ENCODE results near the gene MARF1.

- TF ChIP-seq EP400 (IDR thresholded peaks at IDR 0.05) (no peak), L3MBTL2 (IDR thresholded peaks at IDR 0.05) (no peak), ZNF140 (CRISPR knock-in tag; IDR thresholded peaks at IDR 0.05) (no peak), ELK1 (CRISPR knock-in tag; IDR thresholded peaks at IDR 0.05) (no peak), ZNF398 (CRISPR knock-in tag; IDR thresholded peaks at IDR 0.05) (no peak), CREB1 (IDR thresholded peaks at IDR 0.05) (no peak), CREB1 (CRISPR knock-in tag; IDR thresholded peaks at IDR 0.05) (no peak), ZNF274 (IDR thresholded peaks at IDR 0.05; ENCODE audit: borderline replicate concordance, low read depth, low read length) (no peak), TCF7 (IDR thresholded peaks at IDR 0.05; ENCODE audit: borderline replicate concordance) (no peak)
These were observed 31.3 kb downstream of the MARF1 start for GRCh38 chr16:15611610-15612009.
